ENCODE measurements around the gene AP1B1. TPM values are rescaled to one million over a fixed set of nuclear protein-coding genes. Genes with fewer than 3 reads are reported as not detected.

The AP1B1 gene
- total RNA-seq, 1 experiment from 2014 or later: 77.9 TPM

DNA sequence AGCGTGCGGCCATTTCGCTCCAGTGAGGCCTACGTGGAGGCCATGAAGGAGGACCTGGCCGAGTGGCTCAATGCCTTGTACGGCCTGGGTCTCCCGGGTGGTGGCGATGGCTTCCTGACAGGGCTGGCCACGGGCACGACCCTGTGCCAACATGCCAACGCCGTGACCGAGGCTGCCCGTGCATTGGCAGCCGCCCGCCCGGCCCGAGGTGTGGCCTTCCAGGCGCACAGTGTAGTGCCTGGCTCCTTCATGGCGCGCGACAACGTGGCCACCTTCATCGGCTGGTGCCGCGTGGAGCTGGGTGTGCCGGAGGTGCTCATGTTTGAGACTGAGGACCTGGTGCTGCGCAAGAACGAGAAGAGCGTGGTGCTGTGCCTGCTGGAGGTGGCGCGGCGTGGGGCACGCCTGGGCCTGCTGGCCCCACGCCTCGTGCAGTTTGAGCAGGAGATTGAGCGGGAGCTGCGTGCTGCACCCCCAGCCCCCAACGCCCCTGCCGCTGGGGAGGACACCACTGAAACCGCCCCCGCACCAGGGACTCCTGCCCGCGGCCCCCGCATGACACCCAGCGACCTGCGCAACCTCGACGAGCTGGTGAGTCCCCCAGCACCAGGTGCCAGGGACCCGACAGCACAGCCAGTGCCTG, 80.1 kb downstream of the AP1B1 start (continued):
- TF ChIP-seq, protein P1, sequence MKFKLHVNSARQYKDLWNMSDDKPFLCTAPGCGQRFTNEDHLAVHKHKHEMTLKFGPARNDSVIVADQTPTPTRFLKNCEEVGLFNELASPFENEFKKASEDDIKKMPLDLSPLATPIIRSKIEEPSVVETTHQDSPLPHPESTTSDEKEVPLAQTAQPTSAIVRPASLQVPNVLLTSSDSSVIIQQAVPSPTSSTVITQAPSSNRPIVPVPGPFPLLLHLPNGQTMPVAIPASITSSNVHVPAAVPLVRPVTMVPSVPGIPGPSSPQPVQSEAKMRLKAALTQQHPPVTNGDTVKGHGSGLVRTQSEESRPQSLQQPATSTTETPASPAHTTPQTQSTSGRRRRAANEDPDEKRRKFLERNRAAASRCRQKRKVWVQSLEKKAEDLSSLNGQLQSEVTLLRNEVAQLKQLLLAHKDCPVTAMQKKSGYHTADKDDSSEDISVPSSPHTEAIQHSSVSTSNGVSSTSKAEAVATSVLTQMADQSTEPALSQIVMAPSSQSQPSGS (CRISPR knock-in tag; IDR thresholded peaks at IDR 0.05; ENCODE audit: borderline replicate concordance, low read depth): 0 out of 2 replicates have a peak, but pooled peaks have one; percentile 29
- TF ChIP-seq, protein P2, sequence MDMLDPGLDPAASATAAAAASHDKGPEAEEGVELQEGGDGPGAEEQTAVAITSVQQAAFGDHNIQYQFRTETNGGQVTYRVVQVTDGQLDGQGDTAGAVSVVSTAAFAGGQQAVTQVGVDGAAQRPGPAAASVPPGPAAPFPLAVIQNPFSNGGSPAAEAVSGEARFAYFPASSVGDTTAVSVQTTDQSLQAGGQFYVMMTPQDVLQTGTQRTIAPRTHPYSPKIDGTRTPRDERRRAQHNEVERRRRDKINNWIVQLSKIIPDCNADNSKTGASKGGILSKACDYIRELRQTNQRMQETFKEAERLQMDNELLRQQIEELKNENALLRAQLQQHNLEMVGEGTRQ (CRISPR knock-in tag; IDR thresholded peaks at IDR 0.05): no peak

DNA sequence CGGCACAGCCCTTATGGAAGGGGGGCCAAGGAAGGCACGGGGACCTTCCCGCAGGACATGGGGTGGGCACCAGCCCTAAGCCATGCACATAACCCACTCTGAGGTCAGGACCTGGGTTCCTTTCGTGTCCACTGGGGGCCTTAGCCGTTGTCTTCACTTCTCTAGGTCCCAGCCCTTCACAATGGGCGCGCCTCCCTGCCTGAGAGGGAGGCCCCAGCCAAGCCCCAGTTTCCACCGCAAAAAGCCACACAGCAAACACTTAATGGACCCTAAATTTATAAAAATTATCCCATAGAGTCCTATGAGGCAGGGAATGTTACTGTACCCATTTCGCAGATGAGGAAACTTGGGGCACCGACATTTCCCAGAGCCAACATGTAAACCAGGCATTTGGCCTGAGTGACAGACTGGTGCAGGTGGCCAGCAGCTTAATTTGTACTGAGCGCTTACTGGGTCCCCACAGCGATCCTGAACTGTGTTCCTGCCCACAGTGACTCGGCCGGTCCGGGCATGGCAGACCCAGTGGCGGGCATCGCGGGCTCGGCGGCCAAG, 80.7 kb downstream of the AP1B1 start:
- ATAC-seq (no peak), DNase-seq (ENCODE audit: low spot score) (no peak)
- H3K4me3 Mint-ChIP-seq: peak overlapping the region; percentile 84
- POLR2A ChIA-PET: no interaction called here
- H3K27me3 Mint-ChIP-seq (ENCODE audit: low read depth): peaks cover 10% of the 10 kb centered on the region
- H3K36me3 Mint-ChIP-seq: no peaks in the 10 kb centered on the region
- no peak overlapping the region for H3K27ac Mint-ChIP-seq
- TF ChIP-seq EMX1 (CRISPR knock-in tag; IDR thresholded peaks at IDR 0.05) (no peak), FOXK1 (CRISPR knock-in tag; IDR thresholded peaks at IDR 0.05) (no peak), CBFB (CRISPR knock-in tag; IDR thresholded peaks at IDR 0.05; ENCODE audit: low read depth) (no peak), ETV6 (CRISPR knock-in tag; IDR thresholded peaks at IDR 0.05) (no peak), MXD4 (CRISPR knock-in tag; IDR thresholded peaks at IDR 0.05; ENCODE audit: borderline replicate concordance) (no peak), IRF2 (CRISPR knock-in tag; IDR thresholded peaks at IDR 0.05; ENCODE audit: borderline replicate concordance, low read depth) (no peak), NR3C1 (CRISPR knock-in tag; conservative IDR thresholded peaks at IDR 0.05; ENCODE audit: low read depth) (no peak), TEAD4 (CRISPR knock-in tag; IDR thresholded peaks at IDR 0.05) (no peak), ELF4 (CRISPR knock-in tag; IDR thresholded peaks at IDR 0.05; ENCODE audit: low read depth) (no peak), ZNF138 (CRISPR knock-in tag; conservative IDR thresholded peaks at IDR 0.05) (no peak), KAT7 (CRISPR knock-in tag; IDR thresholded peaks at IDR 0.05; ENCODE audit: borderline replicate concordance) (no peak)
- TF ChIP-seq, protein P3, sequence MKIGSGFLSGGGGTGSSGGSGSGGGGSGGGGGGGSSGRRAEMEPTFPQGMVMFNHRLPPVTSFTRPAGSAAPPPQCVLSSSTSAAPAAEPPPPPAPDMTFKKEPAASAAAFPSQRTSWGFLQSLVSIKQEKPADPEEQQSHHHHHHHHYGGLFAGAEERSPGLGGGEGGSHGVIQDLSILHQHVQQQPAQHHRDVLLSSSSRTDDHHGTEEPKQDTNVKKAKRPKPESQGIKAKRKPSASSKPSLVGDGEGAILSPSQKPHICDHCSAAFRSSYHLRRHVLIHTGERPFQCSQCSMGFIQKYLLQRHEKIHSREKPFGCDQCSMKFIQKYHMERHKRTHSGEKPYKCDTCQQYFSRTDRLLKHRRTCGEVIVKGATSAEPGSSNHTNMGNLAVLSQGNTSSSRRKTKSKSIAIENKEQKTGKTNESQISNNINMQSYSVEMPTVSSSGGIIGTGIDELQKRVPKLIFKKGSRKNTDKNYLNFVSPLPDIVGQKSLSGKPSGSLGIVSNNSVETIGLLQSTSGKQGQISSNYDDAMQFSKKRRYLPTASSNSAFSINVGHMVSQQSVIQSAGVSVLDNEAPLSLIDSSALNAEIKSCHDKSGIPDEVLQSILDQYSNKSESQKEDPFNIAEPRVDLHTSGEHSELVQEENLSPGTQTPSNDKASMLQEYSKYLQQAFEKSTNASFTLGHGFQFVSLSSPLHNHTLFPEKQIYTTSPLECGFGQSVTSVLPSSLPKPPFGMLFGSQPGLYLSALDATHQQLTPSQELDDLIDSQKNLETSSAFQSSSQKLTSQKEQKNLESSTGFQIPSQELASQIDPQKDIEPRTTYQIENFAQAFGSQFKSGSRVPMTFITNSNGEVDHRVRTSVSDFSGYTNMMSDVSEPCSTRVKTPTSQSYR (CRISPR knock-in tag; IDR thresholded peaks at IDR 0.05): no peak
- TF ChIP-seq, protein P4, sequence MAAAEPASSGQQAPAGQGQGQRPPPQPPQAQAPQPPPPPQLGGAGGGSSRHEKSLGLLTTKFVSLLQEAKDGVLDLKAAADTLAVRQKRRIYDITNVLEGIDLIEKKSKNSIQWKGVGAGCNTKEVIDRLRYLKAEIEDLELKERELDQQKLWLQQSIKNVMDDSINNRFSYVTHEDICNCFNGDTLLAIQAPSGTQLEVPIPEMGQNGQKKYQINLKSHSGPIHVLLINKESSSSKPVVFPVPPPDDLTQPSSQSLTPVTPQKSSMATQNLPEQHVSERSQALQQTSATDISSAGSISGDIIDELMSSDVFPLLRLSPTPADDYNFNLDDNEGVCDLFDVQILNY (CRISPR knock-in tag; IDR thresholded peaks at IDR 0.05): no peak
- TF ChIP-seq, protein P5, sequence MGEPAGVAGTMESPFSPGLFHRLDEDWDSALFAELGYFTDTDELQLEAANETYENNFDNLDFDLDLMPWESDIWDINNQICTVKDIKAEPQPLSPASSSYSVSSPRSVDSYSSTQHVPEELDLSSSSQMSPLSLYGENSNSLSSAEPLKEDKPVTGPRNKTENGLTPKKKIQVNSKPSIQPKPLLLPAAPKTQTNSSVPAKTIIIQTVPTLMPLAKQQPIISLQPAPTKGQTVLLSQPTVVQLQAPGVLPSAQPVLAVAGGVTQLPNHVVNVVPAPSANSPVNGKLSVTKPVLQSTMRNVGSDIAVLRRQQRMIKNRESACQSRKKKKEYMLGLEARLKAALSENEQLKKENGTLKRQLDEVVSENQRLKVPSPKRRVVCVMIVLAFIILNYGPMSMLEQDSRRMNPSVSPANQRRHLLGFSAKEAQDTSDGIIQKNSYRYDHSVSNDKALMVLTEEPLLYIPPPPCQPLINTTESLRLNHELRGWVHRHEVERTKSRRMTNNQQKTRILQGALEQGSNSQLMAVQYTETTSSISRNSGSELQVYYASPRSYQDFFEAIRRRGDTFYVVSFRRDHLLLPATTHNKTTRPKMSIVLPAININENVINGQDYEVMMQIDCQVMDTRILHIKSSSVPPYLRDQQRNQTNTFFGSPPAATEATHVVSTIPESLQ (CRISPR knock-in tag; IDR thresholded peaks at IDR 0.05): no peak
- TF ChIP-seq, protein P6, sequence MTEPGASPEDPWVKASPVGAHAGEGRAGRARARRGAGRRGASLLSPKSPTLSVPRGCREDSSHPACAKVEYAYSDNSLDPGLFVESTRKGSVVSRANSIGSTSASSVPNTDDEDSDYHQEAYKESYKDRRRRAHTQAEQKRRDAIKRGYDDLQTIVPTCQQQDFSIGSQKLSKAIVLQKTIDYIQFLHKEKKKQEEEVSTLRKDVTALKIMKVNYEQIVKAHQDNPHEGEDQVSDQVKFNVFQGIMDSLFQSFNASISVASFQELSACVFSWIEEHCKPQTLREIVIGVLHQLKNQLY (CRISPR knock-in tag; IDR thresholded peaks at IDR 0.05): no peak
- TF ChIP-seq, protein P7, sequence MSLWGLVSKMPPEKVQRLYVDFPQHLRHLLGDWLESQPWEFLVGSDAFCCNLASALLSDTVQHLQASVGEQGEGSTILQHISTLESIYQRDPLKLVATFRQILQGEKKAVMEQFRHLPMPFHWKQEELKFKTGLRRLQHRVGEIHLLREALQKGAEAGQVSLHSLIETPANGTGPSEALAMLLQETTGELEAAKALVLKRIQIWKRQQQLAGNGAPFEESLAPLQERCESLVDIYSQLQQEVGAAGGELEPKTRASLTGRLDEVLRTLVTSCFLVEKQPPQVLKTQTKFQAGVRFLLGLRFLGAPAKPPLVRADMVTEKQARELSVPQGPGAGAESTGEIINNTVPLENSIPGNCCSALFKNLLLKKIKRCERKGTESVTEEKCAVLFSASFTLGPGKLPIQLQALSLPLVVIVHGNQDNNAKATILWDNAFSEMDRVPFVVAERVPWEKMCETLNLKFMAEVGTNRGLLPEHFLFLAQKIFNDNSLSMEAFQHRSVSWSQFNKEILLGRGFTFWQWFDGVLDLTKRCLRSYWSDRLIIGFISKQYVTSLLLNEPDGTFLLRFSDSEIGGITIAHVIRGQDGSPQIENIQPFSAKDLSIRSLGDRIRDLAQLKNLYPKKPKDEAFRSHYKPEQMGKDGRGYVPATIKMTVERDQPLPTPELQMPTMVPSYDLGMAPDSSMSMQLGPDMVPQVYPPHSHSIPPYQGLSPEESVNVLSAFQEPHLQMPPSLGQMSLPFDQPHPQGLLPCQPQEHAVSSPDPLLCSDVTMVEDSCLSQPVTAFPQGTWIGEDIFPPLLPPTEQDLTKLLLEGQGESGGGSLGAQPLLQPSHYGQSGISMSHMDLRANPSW (CRISPR knock-in tag; conservative IDR thresholded peaks at IDR 0.05; ENCODE audit: low read depth): no peak
- TF ChIP-seq, protein P8, sequence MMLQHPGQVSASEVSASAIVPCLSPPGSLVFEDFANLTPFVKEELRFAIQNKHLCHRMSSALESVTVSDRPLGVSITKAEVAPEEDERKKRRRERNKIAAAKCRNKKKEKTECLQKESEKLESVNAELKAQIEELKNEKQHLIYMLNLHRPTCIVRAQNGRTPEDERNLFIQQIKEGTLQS (CRISPR knock-in tag; conservative IDR thresholded peaks at IDR 0.05): no peak
- TF ChIP-seq, protein P9, sequence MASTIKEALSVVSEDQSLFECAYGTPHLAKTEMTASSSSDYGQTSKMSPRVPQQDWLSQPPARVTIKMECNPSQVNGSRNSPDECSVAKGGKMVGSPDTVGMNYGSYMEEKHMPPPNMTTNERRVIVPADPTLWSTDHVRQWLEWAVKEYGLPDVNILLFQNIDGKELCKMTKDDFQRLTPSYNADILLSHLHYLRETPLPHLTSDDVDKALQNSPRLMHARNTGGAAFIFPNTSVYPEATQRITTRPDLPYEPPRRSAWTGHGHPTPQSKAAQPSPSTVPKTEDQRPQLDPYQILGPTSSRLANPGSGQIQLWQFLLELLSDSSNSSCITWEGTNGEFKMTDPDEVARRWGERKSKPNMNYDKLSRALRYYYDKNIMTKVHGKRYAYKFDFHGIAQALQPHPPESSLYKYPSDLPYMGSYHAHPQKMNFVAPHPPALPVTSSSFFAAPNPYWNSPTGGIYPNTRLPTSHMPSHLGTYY (CRISPR knock-in tag; IDR thresholded peaks at IDR 0.05): no peak
- peaks cover 21% of the 10 kb centered on the region for H3K4me1 Mint-ChIP-seq
- H3K9me3 Mint-ChIP-seq: no peaks in the 10 kb centered on the region
- CTCF ChIA-PET: no interaction called here
